Forelimb muscle (tissue), 1 donor: ENCODE data around the gene PDE11A. TPM values are rescaled to one million over a fixed set of nuclear protein-coding genes. Genes with fewer than 3 reads are reported as not detected.

ENCODE experiments used
- DNase-seq: peaks from one replicate; pipeline ENCODE4 v3.0.0-alpha.2; 2013; ENCODE audit warnings: low read depth
- polyA plus RNA-seq: library from polyadenylated mRNA; unstranded; fragments of 120-200 nt; gene quantifications from one replicate; pipeline ENCODE4 v1.2.1, GENCODE V29; 2013; ENCODE audit not compliant: insufficient read length

The PDE11A gene
- polyA plus RNA-seq, 1 donor = 1.00 TPM

GRCh38 chr2:177599956-177600355 lies 472.6 kb downstream of the PDE11A start:
- DNase-seq = no peak

DNA sequence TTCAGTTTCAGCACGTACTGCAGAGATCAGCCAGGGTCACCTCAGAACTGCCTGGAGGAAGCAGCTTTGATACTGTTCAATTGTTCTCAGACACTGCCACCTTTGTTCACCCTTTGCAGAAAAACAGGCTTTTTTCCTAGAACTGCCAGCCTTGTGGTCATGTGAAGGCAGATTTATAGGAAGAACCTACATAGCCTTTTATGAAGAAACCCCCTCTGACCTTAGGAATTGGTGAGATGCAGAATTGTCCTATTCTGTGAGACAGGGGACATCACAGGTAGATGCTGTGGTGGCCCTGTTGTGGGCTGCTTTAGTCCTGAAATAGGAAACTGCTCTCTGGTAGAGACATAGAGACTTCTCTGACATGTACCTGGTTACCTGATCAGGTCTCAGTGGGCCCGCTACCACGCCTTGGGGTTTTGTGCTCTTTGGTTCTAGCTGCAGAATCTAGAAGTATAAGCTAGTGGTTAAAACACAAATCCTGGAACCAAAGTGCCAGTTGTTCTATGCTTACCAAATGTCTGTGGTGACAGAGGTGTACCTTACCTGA lies 473.4 kb downstream of the PDE11A start:
- no peak for DNase-seq

- peak; percentile 98 for DNase-seq
These were observed 474.0 kb downstream of the PDE11A start for GRCh38 chr2:177598326-177599138.

GRCh38 chr2:177597759-177598158 lies 474.8 kb downstream of the PDE11A start:
- DNase-seq = no peak

DNA sequence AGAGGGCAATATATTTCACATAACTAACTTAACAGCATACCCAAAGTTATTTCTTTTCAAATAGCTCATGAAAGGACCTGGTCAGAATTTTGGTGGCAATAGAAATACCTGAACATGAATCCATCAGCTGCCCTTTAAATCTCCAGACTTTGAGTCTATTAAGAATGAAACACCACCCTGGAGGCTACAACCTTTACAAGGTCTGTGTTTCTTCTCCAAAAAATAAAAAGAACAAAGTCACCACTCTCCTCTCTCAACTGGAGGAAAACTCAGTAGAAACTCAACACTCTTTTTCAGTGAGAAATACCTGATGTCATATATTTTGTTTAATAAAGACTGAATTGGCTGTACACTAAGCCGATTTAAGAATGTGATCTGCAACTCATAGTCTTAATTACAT lies 475.7 kb downstream of the PDE11A start:
- no peak for DNase-seq

- no peak for DNase-seq
These were observed 477.3 kb downstream of the PDE11A start for GRCh38 chr2:177595126-177595845.

DNA sequence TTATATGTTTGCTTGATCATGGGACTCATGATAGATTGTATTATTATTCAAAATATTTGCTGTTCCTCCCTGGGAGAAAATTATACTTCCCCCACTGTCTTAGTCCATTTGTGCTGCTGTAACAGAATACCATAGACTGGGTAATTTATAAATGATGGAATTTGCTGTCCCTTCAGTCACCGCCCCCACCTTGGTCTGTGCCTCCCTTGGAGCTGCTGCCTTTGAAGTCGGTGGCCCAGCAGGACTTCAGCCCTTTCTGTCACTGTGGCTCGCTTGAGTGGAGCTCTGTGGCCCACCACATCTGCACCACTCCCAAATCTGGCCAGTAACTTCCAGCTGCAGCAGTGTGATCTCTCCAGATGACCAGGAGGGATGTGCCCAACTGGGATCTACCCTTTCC lies 479.2 kb downstream of the PDE11A start:
- DNase-seq = no peak

DNA sequence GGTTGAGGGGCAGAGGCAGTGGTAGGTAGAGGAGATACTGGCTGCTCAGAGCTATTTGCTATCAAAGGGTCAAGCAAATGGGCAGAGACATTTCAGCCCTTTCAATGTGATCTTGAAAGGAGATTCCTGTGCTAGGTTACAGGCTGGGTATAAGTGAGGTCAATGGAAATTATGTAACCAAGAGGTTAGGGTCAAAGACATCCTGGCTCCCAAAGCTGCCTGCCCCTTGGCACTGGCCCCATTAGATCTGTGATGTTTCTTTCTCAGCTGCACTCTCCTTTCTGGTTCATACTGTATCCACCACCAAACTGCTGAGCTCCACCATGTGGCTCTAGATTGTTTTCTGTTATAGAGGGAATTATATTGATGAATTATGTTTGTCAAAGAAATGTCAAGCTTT lies 479.6 kb downstream of the PDE11A start:
- no peak for DNase-seq

- no peak for DNase-seq
These were observed 480.2 kb downstream of the PDE11A start for GRCh38 chr2:177592397-177592796.

DNA sequence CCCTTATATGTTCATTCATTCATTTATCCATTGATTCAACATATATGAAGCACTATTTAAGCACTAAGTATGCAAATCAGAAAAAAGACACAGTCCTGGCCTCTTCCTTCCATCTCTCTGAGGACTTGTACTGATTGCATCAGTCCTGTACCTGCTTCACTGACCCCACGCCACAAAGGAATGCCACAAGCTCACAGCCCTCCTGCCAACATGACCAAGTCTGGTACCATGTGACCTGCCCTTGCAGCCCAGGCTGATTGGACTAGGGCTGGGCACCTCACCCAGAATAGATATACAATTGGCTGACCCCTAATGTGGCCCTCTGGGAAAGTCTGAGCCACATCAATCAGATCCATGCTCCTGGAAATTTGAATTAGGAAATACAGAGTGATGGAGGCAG lies 483.4 kb downstream of the PDE11A start:
- no peak for DNase-seq

GRCh38 chr2:177588671-177589070 lies 483.9 kb downstream of the PDE11A start:
- no peak for DNase-seq

GRCh38 chr2:177587371-177587770 lies 485.2 kb downstream of the PDE11A start:
- no peak for DNase-seq

- no peak for DNase-seq
These were observed 486.4 kb downstream of the PDE11A start for GRCh38 chr2:177586154-177586553.

- no peak for DNase-seq
These were observed 487.2 kb downstream of the PDE11A start for GRCh38 chr2:177585234-177585863.

GRCh38 chr2:177584030-177584692 lies 488.4 kb downstream of the PDE11A start:
- DNase-seq = no peak

GRCh38 chr2:177582000-177582399 lies 490.6 kb downstream of the PDE11A start:
- no peak for DNase-seq

- DNase-seq = no peak
These were observed 493.0 kb downstream of the PDE11A start for GRCh38 chr2:177579486-177580036.

DNA sequence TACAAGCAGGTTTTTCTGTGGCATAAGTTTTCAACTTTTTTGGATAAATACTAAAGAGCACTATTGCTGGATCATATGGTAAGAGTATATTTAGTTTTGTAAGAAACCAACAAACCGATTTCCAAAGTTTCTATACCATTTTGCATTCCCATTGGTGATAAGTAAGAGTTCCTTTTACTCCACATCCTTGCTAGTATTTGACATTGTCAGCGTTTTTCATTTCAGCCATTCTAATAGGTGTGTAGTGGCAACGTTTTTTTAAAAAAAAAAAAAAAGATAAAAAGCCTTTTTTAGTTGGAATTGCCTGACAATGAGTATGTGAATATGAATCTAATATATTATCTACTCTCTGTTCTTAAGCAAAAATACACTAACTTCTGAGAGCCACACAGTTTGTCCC lies 494.1 kb downstream of the PDE11A start:
- DNase-seq = no peak

DNA sequence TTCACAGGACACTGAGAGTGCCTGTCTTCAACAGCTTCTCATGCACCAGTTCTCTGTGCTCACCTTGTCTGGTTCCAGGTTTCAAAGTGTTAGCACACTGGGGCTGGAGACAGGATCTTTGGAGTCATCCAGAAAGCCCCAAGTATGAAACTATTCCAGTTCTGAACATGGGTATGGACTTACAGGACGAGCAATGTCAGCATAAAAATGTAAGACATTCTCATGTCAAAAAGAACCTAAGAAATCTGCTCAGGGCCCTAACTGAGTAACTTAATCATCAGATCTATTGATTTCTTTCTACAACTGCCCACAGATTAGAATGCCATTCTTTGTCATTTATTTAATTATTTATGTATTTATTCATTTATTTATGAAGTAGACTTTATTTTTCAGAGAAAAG lies 495.5 kb downstream of the PDE11A start:
- DNase-seq = no peak

GRCh38 chr2:177575358-177575757 lies 497.2 kb downstream of the PDE11A start:
- no peak for DNase-seq

- no peak for DNase-seq
These were observed 498.2 kb downstream of the PDE11A start for GRCh38 chr2:177574356-177574755.
